Pancreas (tissue), 10 donors: ENCODE data around the gene AUTS2. TPM values are rescaled to one million over a fixed set of nuclear protein-coding genes. Genes with fewer than 3 reads are reported as not detected.
A peak's percentile ranks its signal among the peaks of the same experiment; 100 is the strongest.

Experiments
- ATAC-seq, 4 donors: fragments of 200-7000 bp; cut with Tn5 transposase; one replicate each; pipeline versions ENCODE4 v1.8.0 to v1.9.1; 2020; ENCODE audit warnings: mild to moderate bottlenecking in 4 of 4, moderate library complexity in 4 of 4
- DNase-seq, 6 donors: peaks; one replicate each; pipeline ENCODE4 v3.0.0-alpha.2; 2020
- FAIRE-seq: peaks from 2 replicates; lab custom pipeline; 2012; peaks lifted over from hg19 to GRCh38; lab: Jason Lieb, UNC
- H3K27ac ChIP-seq, 4 donors: fragments of 200-600 bp; sonication (generic); 1 replicate in 3 of 4; 2 replicates in 1 of 4; pipeline versions ENCODE4 v1.5.0 to v1.8.0; 2020
- H3K27me3 ChIP-seq, 4 donors: fragments of 200-600 bp; one replicate each; pipeline ENCODE4 v1.8.0; 2021
- H3K36me3 ChIP-seq, 3 donors: fragments of 200-600 bp; sonication (generic) in 1 of 3; one replicate each; pipeline versions ENCODE4 v1.5.0 to v1.8.0; 2020 to 2021
- H3K4me1 ChIP-seq, 3 donors: fragments of 200-600 bp; one replicate each; pipeline ENCODE4 v1.8.0; 2021
- H3K4me3 ChIP-seq, 4 donors: fragments of 200-600 bp; sonication (generic) in 2 of 4; one replicate each; pipeline versions ENCODE4 v1.5.0 to v1.8.0; 2020 to 2021
- H3K9me3 ChIP-seq, 4 donors: fragments of 200-600 bp; one replicate each; pipeline ENCODE4 v1.8.0; 2021
- CTCF ChIP-seq, 4 donors: fragments of 200-600 bp; sonication (generic) in 3 of 4; IDR thresholded peaks; one replicate each; pipeline versions ENCODE4 v1.5.0 to v1.8.0; 2021; ENCODE audit warnings: antibody characterized with exemption in 4 of 4
- WGBS, 2 donors: extraction: QIAGEN DNeasy Blood & Tissue Kit; methylation state at CpG; one replicate each; pipeline ENCODE4 v1.1.7; 2013; 5-methylcytosine and 5-hydroxymethylcytosine counted together
- intact Hi-C, 3 donors: fragments of 100-400 bp; cut with DNase I; formaldehyde crosslinking; loops; one replicate each; pipeline versions ENCODE4 v1.11.1 to v1.14.2; 2022
- polyA plus RNA-seq, 2 donors: library from polyadenylated mRNA; stranded (reverse); fragments of 200-250 nt; gene quantifications; one replicate each; pipeline ENCODE4 v1.2.3, GENCODE V29; 2013
- total RNA-seq, 6 donors: library from RNA; stranded (reverse); fragmentation: NEBNext Ultra II Directional in 4 of 6; extraction: Animal tissue kit (Norgen Biotek cat#: 25700) in 4 of 6; gene quantifications; one replicate each; pipeline versions ENCODE4 v1.2.1 to v1.2.4, GENCODE V29; 2021 to 2023
- donor health status: healthy with polysubstance abuse.
- donor health status: DM: no; HTN: no; CAD: no; lungs with moderate emphysema.
- donor health status: DM: no; HTN: no; CAD: no.
- donor health status: control.
- donor health status: control.
- donor health status: Bipolar disorder and iron deficiency.
- donor health status: DM: yes; HTN: yes; CAD: no.
- donor health status: DM: no; HTN: no; CAD: no.
- donor health status: DM: no; HTN: no; CAD: no.
- donor health status: DM: yes; HTN: yes; CAD: no.

Gene AUTS2
- total and polyA plus RNA-seq, 8 donors: 5.8 to 16.8 (median 9.9) TPM

GRCh38 chr7:69564454-69565417, 33.5 kb upstream of the AUTS2 start:
- Histone ChIP-seq H3K36me3 (no peaks in the 10 kb centered on the region), H3K27me3 (peaks cover 0 to 5% (median 0%) of the 10 kb centered on the region in 4 donors), H3K27ac (no peak overlapping the region), H3K4me1 (no peaks in the 10 kb centered on the region), H3K9me3 (no peaks in the 10 kb centered on the region), H3K4me3 (no peak overlapping the region)
- TF ChIP-seq CTCF (IDR thresholded peaks at IDR 0.05): no peak
- FAIRE-seq (no peak), DNase-seq (no peak), ATAC-seq (peak in 1 of 4 donors; percentile 41)
- 48 to 51% methylated on average over 7 of the region's 7 CpGs for WGBS, 2 donors
- intact Hi-C loops: no loop called here

- no peak for DNase-seq
- H3K27me3 ChIP-seq: peaks cover 0 to 5% (median 0%) of the 10 kb centered on the region in 4 donors
- no peak overlapping the region for H3K27ac ChIP-seq
- 40 to 56% methylated on average over 2 of the region's 2 CpGs for WGBS, 2 donors
- H3K4me3 ChIP-seq: no peak overlapping the region
- no peaks in the 10 kb centered on the region for H3K4me1 ChIP-seq
- no peaks in the 10 kb centered on the region for H3K9me3 ChIP-seq
- ATAC-seq: no peak
- intact Hi-C loops: no loop called here
- no peaks in the 10 kb centered on the region for H3K36me3 ChIP-seq
- TF ChIP-seq CTCF (IDR thresholded peaks at IDR 0.05): no peak
- no peak for FAIRE-seq
Measured at GRCh38 chr7:69567800-69568199, 30.5 kb upstream of the AUTS2 start.

- no peak overlapping the region for H3K4me3 ChIP-seq
- WGBS, 2 donors: 70 to 77% methylated on average over 6 of the region's 6 CpGs
- peaks cover 0 to 5% (median 0%) of the 10 kb centered on the region in 4 donors for H3K27me3 ChIP-seq
- no peaks in the 10 kb centered on the region for H3K36me3 ChIP-seq
- TF ChIP-seq CTCF (IDR thresholded peaks at IDR 0.05): no peak
- H3K4me1 ChIP-seq: no peaks in the 10 kb centered on the region
- H3K9me3 ChIP-seq: no peaks in the 10 kb centered on the region
- intact Hi-C loops: no loop called here
- FAIRE-seq (no peak), DNase-seq (no peak), ATAC-seq (no peak)
- no peak overlapping the region for H3K27ac ChIP-seq
Measured at GRCh38 chr7:69568266-69568665, 30.0 kb upstream of the AUTS2 start.

GRCh38 chr7:69575651-69576050, 22.6 kb upstream of the AUTS2 start:
- DNase-seq: no peak

More at GRCh38 chr7:69575651-69576050, 22.6 kb upstream of the AUTS2 start:
- FAIRE-seq: no peak
- Histone ChIP-seq H3K27ac (no peak overlapping the region), H3K4me3 (no peak overlapping the region), H3K27me3 (no peaks in the 10 kb centered on the region), H3K9me3 (no peaks in the 10 kb centered on the region), H3K36me3 (no peaks in the 10 kb centered on the region), H3K4me1 (no peaks in the 10 kb centered on the region)
- intact Hi-C loops: no loop called here
- TF ChIP-seq CTCF (IDR thresholded peaks at IDR 0.05): no peak
- 68 to 79% methylated on average over 4 of the region's 4 CpGs for WGBS, 2 donors
- ATAC-seq: no peak
